ENCODE results near the gene CACNA1H. TPM values are rescaled to one million over a fixed set of nuclear protein-coding genes. Genes with fewer than 3 reads are reported as not detected.
"Not testable (repeated sequence)": the region's sequence is repeated elsewhere in the genome, so short reads cannot be mapped to it uniquely, and the experiment has no call there.

The CACNA1H gene
- total RNA-seq, 4 donors from 2014 or later: 17.0 to 63.6 (median 39.5) TPM

GRCh38 chr16:1244881-1245280 lies 92.0 kb downstream of the CACNA1H start:
- WGBS, 2 donors (ENCODE audit: low coverage in 1 of 2): 60% methylated on average over 11 of the region's 12 CpGs; no CpG with 5 or more reads in 1 of the 2 donors
- intact Hi-C loops (cut with DNase I; ENCODE audit: low total_unique reads) (no loop called here), in situ Hi-C loops (cut with MboI; ENCODE audit: low pct_ligation_motif_present in 1 of 4, low pct_unique_long_range_greater_than_20kb in 1 of 4, low sequenced_read_pairs in 3 of 4) (no loop called here)
- no peak for DNase-seq
- Histone ChIP-seq H3K4me1 (no peaks in the 10 kb centered on the region), H3K27me3 (peaks cover 29% of the 10 kb centered on the region), H3K27ac (no peak overlapping the region), H3K36me3 (no peaks in the 10 kb centered on the region), H3K4me3 (no peak overlapping the region), H3K9me3 (no peaks in the 10 kb centered on the region)
- TF ChIP-seq EP300 (IDR thresholded peaks at IDR 0.05; ENCODE audit: low read depth) (no peak), POLR2AphosphoS5 (IDR thresholded peaks at IDR 0.05) (no peak), POLR2A (IDR thresholded peaks at IDR 0.05) (no peak), CTCF (IDR thresholded peaks at IDR 0.05) (no peak)

DNA sequence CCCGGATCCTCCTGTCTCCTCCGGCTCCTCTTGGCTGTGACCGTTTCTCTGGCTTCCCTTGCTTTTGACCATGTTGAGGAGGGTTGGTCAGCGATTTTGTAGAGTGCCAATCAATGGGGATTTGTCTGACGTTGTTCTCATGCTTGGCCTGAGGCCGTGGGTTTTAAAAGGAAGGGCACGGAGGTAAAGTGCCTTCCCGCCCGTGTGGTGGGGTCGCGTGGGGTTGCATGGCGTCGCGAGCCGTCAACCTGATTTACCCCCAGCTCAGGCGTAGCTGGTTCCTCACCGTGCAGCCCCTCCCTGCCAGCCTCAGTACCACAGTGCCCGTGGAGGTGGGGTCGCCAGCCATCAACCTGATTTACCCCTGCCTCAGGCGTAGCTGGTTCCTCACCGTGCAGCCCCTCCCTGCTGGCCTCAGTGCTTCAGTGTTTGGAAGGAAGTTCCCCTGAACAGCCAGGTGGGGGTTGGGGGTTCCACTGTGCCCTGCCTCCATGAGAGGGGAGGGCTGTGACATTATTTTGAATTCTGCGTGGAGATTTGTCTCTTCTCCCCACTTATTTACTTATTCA lies 92.6 kb downstream of the CACNA1H start:
- H3K27me3 ChIP-seq: peaks cover 29% of the 10 kb centered on the region
- DNase-seq: no peak
- H3K36me3 ChIP-seq: no peaks in the 10 kb centered on the region
- H3K9me3 ChIP-seq: no peaks in the 10 kb centered on the region
- H3K27ac ChIP-seq: no peak overlapping the region
- no peak for TF ChIP-seq POLR2AphosphoS5 (IDR thresholded peaks at IDR 0.05)
- no peak for TF ChIP-seq EP300 (IDR thresholded peaks at IDR 0.05; ENCODE audit: low read depth)
- TF ChIP-seq POLR2A (IDR thresholded peaks at IDR 0.05): no peak
- no peak for TF ChIP-seq CTCF (IDR thresholded peaks at IDR 0.05)
- 28 to 53% methylated on average over 5 to 22 of the region's 22 CpGs for WGBS, 2 donors (ENCODE audit: low coverage in 1 of 2)
- H3K4me1 ChIP-seq: no peaks in the 10 kb centered on the region
- H3K4me3 ChIP-seq: no peak overlapping the region
- intact Hi-C loops (cut with DNase I; ENCODE audit: low total_unique reads): no loop called here
- in situ Hi-C loops (cut with MboI; ENCODE audit: low pct_ligation_motif_present in 1 of 4, low pct_unique_long_range_greater_than_20kb in 1 of 4, low sequenced_read_pairs in 3 of 4): no loop called here

DNA sequence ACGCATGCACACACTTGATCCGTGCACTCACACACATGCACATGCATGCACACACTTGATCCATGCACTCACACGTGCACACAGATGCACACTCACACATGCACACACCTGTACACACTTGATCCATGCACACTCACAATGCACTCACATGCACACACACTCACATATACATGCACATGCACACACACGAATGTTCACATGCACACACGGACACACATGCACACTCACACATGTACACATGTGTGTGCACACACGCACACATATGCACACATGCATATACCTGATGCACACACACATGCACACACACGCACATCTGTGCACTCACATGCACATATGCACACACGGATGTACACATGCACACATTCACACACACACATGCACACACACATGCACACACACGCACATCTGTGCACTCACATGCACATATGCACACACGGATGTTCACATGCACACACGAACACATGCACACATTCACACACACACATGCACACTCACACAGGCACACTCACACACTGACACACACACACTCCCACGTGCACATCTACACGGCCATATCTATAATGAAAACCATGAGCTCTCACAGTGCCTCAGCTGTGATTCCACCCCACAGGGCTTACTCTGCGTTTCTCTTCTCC lies 95.1 kb downstream of the CACNA1H start:
- H3K27me3 ChIP-seq: peaks cover 29% of the 10 kb centered on the region
- 73% methylated on average over 13 of the region's 14 CpGs; no CpG with 5 or more reads in 1 of the 2 donors for WGBS, 2 donors (ENCODE audit: low coverage in 1 of 2)
- intact Hi-C loops (cut with DNase I; ENCODE audit: low total_unique reads); H3K27ac ChIP-seq; H3K36me3 ChIP-seq; in situ Hi-C loops (cut with MboI; ENCODE audit: low pct_ligation_motif_present in 1 of 4, low pct_unique_long_range_greater_than_20kb in 1 of 4, low sequenced_read_pairs in 3 of 4); H3K4me1 ChIP-seq; H3K9me3 ChIP-seq; DNase-seq; H3K4me3 ChIP-seq: not testable (repeated sequence)

DNA sequence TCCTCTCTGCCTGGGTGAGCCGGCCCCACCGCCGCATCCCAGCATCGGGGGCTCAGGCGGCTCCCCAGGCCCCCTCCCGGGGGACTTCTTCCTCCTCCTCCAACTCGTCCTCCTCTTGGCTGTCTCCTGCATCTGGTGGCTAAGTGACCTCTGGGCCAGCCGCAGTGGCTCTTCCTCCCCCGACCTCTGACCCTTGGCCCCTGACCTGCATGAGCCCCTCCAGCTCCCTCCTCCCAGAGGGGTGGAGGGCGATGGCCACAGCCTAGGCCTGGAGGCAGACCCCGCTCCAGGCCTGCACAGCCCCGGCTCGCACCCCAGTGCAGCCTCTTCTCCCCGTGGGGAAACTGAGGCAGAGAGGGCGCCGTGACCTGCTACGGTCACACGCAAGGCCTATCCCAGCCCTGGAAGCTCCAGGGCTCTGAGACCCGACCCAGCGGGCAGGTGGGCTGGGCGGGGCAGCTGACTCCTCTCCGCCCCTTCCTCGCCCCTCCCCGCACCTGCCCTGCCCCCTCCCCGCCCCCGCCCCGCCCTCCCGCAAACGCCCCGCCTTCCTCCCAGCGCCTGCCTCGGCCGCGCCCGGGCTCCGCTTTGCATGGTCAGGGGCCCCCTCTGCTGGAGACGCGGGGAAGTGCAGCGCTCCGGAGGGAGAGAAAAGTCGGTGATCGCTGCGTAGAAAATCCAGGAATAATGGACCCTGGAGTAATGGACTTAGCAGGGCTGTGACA lies 96.3 kb downstream of the CACNA1H start:
- H3K9me3 ChIP-seq; H3K27ac ChIP-seq; H3K4me1 ChIP-seq; DNase-seq; H3K36me3 ChIP-seq; H3K4me3 ChIP-seq; in situ Hi-C loops (cut with MboI; ENCODE audit: low pct_ligation_motif_present in 1 of 4, low pct_unique_long_range_greater_than_20kb in 1 of 4, low sequenced_read_pairs in 3 of 4); intact Hi-C loops (cut with DNase I; ENCODE audit: low total_unique reads): not testable (repeated sequence)
- no CpG with 5 or more reads among the region's 43 CpGs for WGBS, 2 donors (ENCODE audit: low coverage in 1 of 2)
- peaks cover 29% of the 10 kb centered on the region for H3K27me3 ChIP-seq

DNA sequence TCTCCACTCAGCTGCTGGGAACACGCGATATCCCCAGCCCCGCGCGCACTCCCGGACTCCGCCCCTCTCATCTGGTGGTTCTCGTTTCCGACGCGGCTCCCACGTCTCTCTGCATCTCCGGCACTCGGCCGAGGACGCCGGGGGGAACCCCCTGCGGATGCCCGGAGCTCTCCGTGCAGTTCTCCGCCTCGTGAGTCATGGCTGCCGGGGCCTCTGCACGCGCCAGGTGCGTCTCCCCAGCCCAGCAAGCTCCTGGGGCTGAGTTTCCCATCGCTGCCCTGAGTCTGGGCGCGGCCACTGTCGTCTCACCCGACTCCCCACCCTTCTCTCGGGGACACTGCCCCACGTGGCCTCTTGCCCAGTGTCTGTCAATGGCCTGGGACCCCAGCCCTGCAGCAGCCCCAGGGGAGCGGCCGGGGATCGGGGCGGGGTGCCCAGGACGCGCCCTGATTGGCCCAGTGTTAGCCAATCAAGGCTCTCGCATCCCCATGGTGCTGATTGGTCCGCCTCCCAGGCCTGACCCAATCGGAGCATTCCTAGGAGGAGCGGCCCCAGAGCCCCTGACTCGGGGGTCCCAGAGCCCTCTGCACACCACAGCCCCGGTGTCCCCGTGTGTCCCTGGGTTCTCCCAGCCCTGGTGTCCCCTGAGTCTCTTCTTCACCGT lies 100.9 kb downstream of the CACNA1H start:
- intact Hi-C loops (cut with DNase I; ENCODE audit: low total_unique reads): not testable (repeated sequence)

GRCh38 chr16:1254821-1255220 lies 101.9 kb downstream of the CACNA1H start:
- DNase-seq; H3K36me3 ChIP-seq; H3K4me3 ChIP-seq; H3K9me3 ChIP-seq; in situ Hi-C loops (cut with MboI; ENCODE audit: low pct_ligation_motif_present in 1 of 4, low pct_unique_long_range_greater_than_20kb in 1 of 4, low sequenced_read_pairs in 3 of 4); intact Hi-C loops (cut with DNase I; ENCODE audit: low total_unique reads); H3K4me1 ChIP-seq; H3K27ac ChIP-seq: not testable (repeated sequence)
- WGBS, 2 donors (ENCODE audit: low coverage in 1 of 2): no CpG with 5 or more reads among the region's 3 CpGs
- H3K27me3 ChIP-seq: peaks cover 19% of the 10 kb centered on the region

More for the DNA sequence above, 100.9 kb downstream of the CACNA1H start:
- H3K27me3 ChIP-seq; H3K27ac ChIP-seq; H3K4me3 ChIP-seq; DNase-seq; H3K36me3 ChIP-seq; H3K9me3 ChIP-seq; in situ Hi-C loops (cut with MboI; ENCODE audit: low pct_ligation_motif_present in 1 of 4, low pct_unique_long_range_greater_than_20kb in 1 of 4, low sequenced_read_pairs in 3 of 4); H3K4me1 ChIP-seq: not testable (repeated sequence)
- no CpG with 5 or more reads among the region's 47 CpGs for WGBS, 2 donors (ENCODE audit: low coverage in 1 of 2)

DNA sequence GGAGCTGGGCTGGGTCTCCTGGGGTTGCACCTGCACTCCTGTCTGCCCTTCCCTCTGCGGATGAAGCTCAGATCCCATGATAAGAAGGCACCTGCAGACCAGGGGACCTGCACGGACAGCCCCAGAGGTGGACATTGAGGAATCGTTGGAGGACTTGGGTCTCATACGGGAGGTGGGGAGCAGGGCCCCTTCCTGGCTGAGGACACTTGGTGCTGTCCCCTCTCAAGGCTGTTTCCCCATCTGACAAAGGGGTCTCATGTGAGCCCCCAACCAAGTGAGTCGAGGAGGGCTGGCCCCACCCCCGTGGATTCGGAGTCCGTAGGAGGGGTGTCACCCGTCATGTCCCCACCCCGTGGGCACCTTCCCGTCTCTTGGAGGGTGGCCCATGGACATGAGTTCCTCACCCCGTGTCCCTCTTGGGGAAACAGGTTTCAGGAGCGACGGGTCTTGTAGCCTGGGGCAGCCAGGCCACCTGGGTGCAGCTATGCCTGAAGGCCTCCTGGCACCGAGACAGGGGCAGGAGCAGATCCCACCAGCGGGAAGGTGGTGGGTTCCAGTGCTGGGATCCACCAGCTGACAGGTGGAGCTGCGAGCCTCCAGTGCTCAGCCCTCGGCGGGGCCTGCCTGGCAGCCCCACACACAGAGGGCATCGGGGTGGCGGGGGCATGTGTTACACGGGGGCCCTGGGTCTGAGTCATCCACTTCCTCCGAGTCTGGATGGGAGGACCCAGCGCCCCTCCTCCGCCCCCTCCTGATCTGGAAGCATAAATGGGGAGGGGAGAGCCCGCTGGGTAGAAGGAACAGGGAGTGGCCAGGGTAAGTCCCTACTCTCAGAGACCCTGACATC lies 102.6 kb downstream of the CACNA1H start, which contains the start of gene TPSD1:
Gene TPSD1, plus strand, starts transcription at position 794 of the 847 bp plus-strand sequence. CDS start 212 bp downstream, outside the sequence.
- H3K9me3 ChIP-seq; DNase-seq; H3K36me3 ChIP-seq; H3K27ac ChIP-seq; H3K4me1 ChIP-seq; intact Hi-C loops (cut with DNase I; ENCODE audit: low total_unique reads); H3K4me3 ChIP-seq; in situ Hi-C loops (cut with MboI; ENCODE audit: low pct_ligation_motif_present in 1 of 4, low pct_unique_long_range_greater_than_20kb in 1 of 4, low sequenced_read_pairs in 3 of 4): not testable (repeated sequence)
- 58% methylated on average over 13 of the region's 26 CpGs; no CpG with 5 or more reads in 1 of the 2 donors for WGBS, 2 donors (ENCODE audit: low coverage in 1 of 2)
- peaks cover 26% of the 10 kb centered on the region for H3K27me3 ChIP-seq
